GM19438 (cell line): Measurements from ENCODE around the gene PARVG.
"Not testable (repeated sequence)": the region's sequence is repeated elsewhere in the genome, so short reads cannot be mapped to it uniquely, and the experiment has no call there.

Experiments used
- ATAC-seq: cut with Tn5 transposase; IDR thresholded peaks from one replicate; pipeline ENCODE4 v1.9.1; 2021; ENCODE audit warnings: low read depth; ENCODE audit not compliant: unreplicated experiment

Gene PARVG

GRCh38 chr22:44234372-44234771 is 53.6 kb downstream of the PARVG start:
- ATAC-seq, result not testable (repeated sequence)

- ATAC-seq, result no peak
Measured at GRCh38 chr22:44237290-44237689, 56.6 kb downstream of the PARVG start.

GRCh38 chr22:44241121-44241520 is 60.4 kb downstream of the PARVG start:
- ATAC-seq, result not testable (repeated sequence)

GRCh38 chr22:44242946-44243724 is 62.4 kb downstream of the PARVG start:
- ATAC-seq, result no peak

- no peak for ATAC-seq
Measured at GRCh38 chr22:44243761-44244160, 63.0 kb downstream of the PARVG start.

GRCh38 chr22:44244265-44244822 is 63.6 kb downstream of the PARVG start:
- ATAC-seq, result no peak

- ATAC-seq, result no peak
Measured at GRCh38 chr22:44245438-44245837, 64.7 kb downstream of the PARVG start.

- ATAC-seq, result no peak
Measured at GRCh38 chr22:44245867-44246266, 65.1 kb downstream of the PARVG start.

- no peak for ATAC-seq
Measured at GRCh38 chr22:44246615-44247326, 66.0 kb downstream of the PARVG start.

GRCh38 chr22:44247346-44247745 is 66.6 kb downstream of the PARVG start:
- ATAC-seq, result no peak

GRCh38 chr22:44247923-44248892 is 67.5 kb downstream of the PARVG start:
- ATAC-seq, result no peak

GRCh38 chr22:44248926-44249325 is 68.2 kb downstream of the PARVG start:
- ATAC-seq, result no peak

GRCh38 chr22:44249376-44250147 is 68.8 kb downstream of the PARVG start:
- no peak for ATAC-seq

GRCh38 chr22:44254811-44255210 is 74.1 kb downstream of the PARVG start:
- ATAC-seq, result no peak

GRCh38 chr22:44256085-44256484 is 75.4 kb downstream of the PARVG start:
- no peak for ATAC-seq

GRCh38 chr22:44256556-44257485 is 76.1 kb downstream of the PARVG start:
- no peak for ATAC-seq
